Keratinocyte (primary cell): ENCODE data around the gene HCRTR1. TPM values are rescaled to one million over a fixed set of nuclear protein-coding genes. Genes with fewer than 3 reads are reported as not detected.
A peak's percentile ranks its signal among the peaks of the same experiment; 100 is the strongest.

Experiments used
- DNase-seq: peaks from one replicate; pipeline ENCODE4 v3.0.0-alpha.2; 2011; ENCODE audit warnings: low read depth, missing footprints, low spot score
- FAIRE-seq: peaks from 2 replicates; lab custom pipeline; 2011; peaks lifted over from hg19 to GRCh38; lab: Jason Lieb, UNC
- H2AFZ ChIP-seq: 2 replicates; pipeline ENCODE4 v1.6.0; 2012; ENCODE audit warnings: low read length, control low read depth, inconsistent platforms; ENCODE audit not compliant: control insufficient read depth
- H3K27ac ChIP-seq: 2 replicates; pipeline ENCODE4 v1.5.1; 2011; ENCODE audit warnings: low read length; ENCODE audit not compliant: control insufficient read depth, insufficient read depth
- H3K27me3 ChIP-seq: 3 replicates; pipeline ENCODE4 v1.6.0; 2011; ENCODE audit warnings: low read length; ENCODE audit not compliant: control insufficient read depth, insufficient read depth; ENCODE audit errors: extremely low read depth
- H3K36me3 ChIP-seq, 2 experiments: 2 replicates in 1 of 2; 3 replicates in 1 of 2; pipeline ENCODE4 v1.5.1; 2011; ENCODE audit warnings: low read length in 2 of 2, mild to moderate bottlenecking in 1 of 2; ENCODE audit not compliant: control insufficient read depth in 2 of 2, insufficient read depth in 2 of 2; ENCODE audit errors: extremely low read depth in 1 of 2
- H3K4me1 ChIP-seq: 3 replicates; pipeline ENCODE4 v1.5.1; 2011; ENCODE audit warnings: low read length; ENCODE audit not compliant: control insufficient read depth, insufficient read depth; ENCODE audit errors: extremely low read depth
- H3K4me2 ChIP-seq: 3 replicates; pipeline ENCODE4 v1.6.0; 2011; ENCODE audit warnings: low read depth, low read length; ENCODE audit not compliant: control insufficient read depth, insufficient read depth; ENCODE audit errors: extremely low read depth
- H3K4me3 ChIP-seq, 3 experiments: fragments of 200-600 bp in 1 of 3; sonication (generic) in 1 of 3; 2 replicates in 2 of 3; 3 replicates in 1 of 3; pipeline ENCODE4 v1.5.1; 2011 to 2016; ENCODE audit warnings: low read length in 3 of 3, mild to moderate bottlenecking in 3 of 3, control low read depth in 2 of 3, inconsistent platforms in 1 of 3, low read depth in 1 of 3, mixed read lengths in 1 of 3, mixed run types in 1 of 3, moderate library complexity in 1 of 3; ENCODE audit not compliant: control insufficient read depth in 2 of 3, insufficient read depth in 2 of 3; ENCODE audit errors: extremely low read depth in 1 of 3
- H3K79me2 ChIP-seq: 2 replicates; pipeline ENCODE4 v1.6.0; 2012; ENCODE audit warnings: low read length; ENCODE audit not compliant: control insufficient read depth, insufficient read depth
- H3K9ac ChIP-seq: 3 replicates; pipeline ENCODE4 v1.6.0; 2011; ENCODE audit warnings: low read length; ENCODE audit not compliant: control insufficient read depth, insufficient read depth; ENCODE audit errors: extremely low read depth
- H3K9me1 ChIP-seq: 3 replicates; pipeline ENCODE4 v1.6.0; 2011; ENCODE audit warnings: low read length; ENCODE audit not compliant: control insufficient read depth, insufficient read depth; ENCODE audit errors: extremely low read depth
- H3K9me3 ChIP-seq: 2 replicates; pipeline ENCODE4 v1.5.1; 2012; ENCODE audit warnings: low read depth, low read length; ENCODE audit not compliant: control insufficient read depth
- H4K20me1 ChIP-seq: 3 replicates; pipeline ENCODE4 v1.6.0; 2011; ENCODE audit warnings: low read length; ENCODE audit not compliant: control insufficient read depth, insufficient read depth; ENCODE audit errors: extremely low read depth
- CTCF ChIP-seq, 3 experiments: IDR thresholded peaks in 1 of 3; conservative IDR thresholded peaks in 1 of 3; optimal IDR thresholded peaks in 1 of 3; 2 replicates in 2 of 3; 3 replicates in 1 of 3; pipeline versions ENCODE3 to v1.5.1; 2011; ENCODE audit warnings: low read length in 3 of 3, mild to moderate bottlenecking in 3 of 3, moderate library complexity in 2 of 3, control low read depth in 1 of 3, inconsistent platforms in 1 of 3; ENCODE audit not compliant: insufficient read depth in 2 of 3; ENCODE audit errors: extremely low read depth in 1 of 3
- EZH2 ChIP-seq: IDR thresholded peaks from one replicate; pipeline ENCODE4 v1.6.1; 2012; ENCODE audit warnings: inconsistent platforms, mild to moderate bottlenecking, low read length, moderate library complexity
- dilution Hi-C: fragments of 300-500 bp; cut with MboI; formaldehyde crosslinking; loops from one replicate; pipeline ENCODE4 v1.7.0; 2020; ENCODE audit warnings: low sequenced_read_pairs; ENCODE audit not compliant: extremely low pct_ligation_motif_present
- polyA plus RNA-seq, 5 experiments: library from polyadenylated mRNA; depleted of rRNA in 3 of 5; stranded (reverse) in 3 of 5; stranded (forward) in 1 of 5; unstranded in 1 of 5; fragments of >200 nt; gene quantifications; 1 replicate in 1 of 5; 2 replicates in 3 of 5; 3 replicates in 1 of 5; pipeline versions ENCODE4 v1.2.1 to v1.2.3, GENCODE V29; 2011 to 2012; ENCODE audit warnings: missing spikeins in 2 of 5, low read depth in 1 of 5, low replicate concordance in 1 of 5

HCRTR1 gene
- polyA plus RNA-seq, 1 donor (not counting 4 experiments of a cell fraction or from before 2014, with no cell fraction given): not detected

GRCh38 chr1:31640964-31641363 is 23.5 kb downstream of the HCRTR1 start:
- TF ChIP-seq CTCF (optimal IDR thresholded peaks at IDR 0.05 in 1 of 3, IDR thresholded peaks at IDR 0.05 in 1 of 3, conservative IDR thresholded peaks at IDR 0.05 in 1 of 3; ENCODE audit: extremely low read depth in 1 of 3, insufficient read depth in 2 of 3, low read length in 3 of 3) (no peak), EZH2 (no peak)
- H3K27ac ChIP-seq: peak overlapping the region; percentile 6

GRCh38 chr1:31642366-31642765 is 24.9 kb downstream of the HCRTR1 start:
- Histone ChIP-seq H3K4me1 (peaks cover 55% of the 10 kb centered on the region), H3K36me3 (peaks cover 0 to 23% of the 10 kb centered on the region in 2 experiments), H3K79me2 (peaks cover 61% of the 10 kb centered on the region), H2AFZ (no peak overlapping the region), H3K9me3 (no peaks in the 10 kb centered on the region), H3K9ac (no peak overlapping the region), H3K27ac (no peak overlapping the region), H3K27me3 (no peaks in the 10 kb centered on the region), H3K4me2 (no peak overlapping the region), H3K9me1 (no peaks in the 10 kb centered on the region), H4K20me1 (peaks cover 7% of the 10 kb centered on the region), H3K4me3 (no peak overlapping the region)
- FAIRE-seq (no peak), DNase-seq (no peak)
- dilution Hi-C loops: no loop called here
- no peak for TF ChIP-seq CTCF (optimal IDR thresholded peaks at IDR 0.05 in 1 of 3, IDR thresholded peaks at IDR 0.05 in 1 of 3, conservative IDR thresholded peaks at IDR 0.05 in 1 of 3; ENCODE audit: extremely low read depth in 1 of 3, insufficient read depth in 2 of 3, low read length in 3 of 3)
- no peak for TF ChIP-seq EZH2

More at GRCh38 chr1:31640964-31641363, 23.5 kb downstream of the HCRTR1 start:
- Histone ChIP-seq H3K4me2 (peak overlapping the region; percentile 4), H3K4me1 (peaks cover 56% of the 10 kb centered on the region), H3K9ac (no peak overlapping the region), H3K9me1 (no peaks in the 10 kb centered on the region), H2AFZ (no peak overlapping the region), H3K36me3 (peaks cover 0 to 23% of the 10 kb centered on the region in 2 experiments), H3K9me3 (no peaks in the 10 kb centered on the region), H4K20me1 (peaks cover 7% of the 10 kb centered on the region), H3K4me3 (no peak overlapping the region), H3K27me3 (no peaks in the 10 kb centered on the region), H3K79me2 (peaks cover 75% of the 10 kb centered on the region)
- FAIRE-seq: no peak
- DNase-seq: no peak
- dilution Hi-C loops: no loop called here
